Peyer's patch (tissue), 4 donors: Measurements from ENCODE around the gene PALMD.

Experiments
- CTCF ChIP-seq, 6 experiments: fragments of 450-650 bp in 4 of 6; fragments of 200-600 bp in 2 of 6; sonication (generic) in 1 of 6; IDR thresholded peaks; one replicate each; pipeline ENCODE4 v1.5.1; 2017 to 2019; ENCODE audit warnings: antibody characterized with exemption in 6 of 6, mild to moderate bottlenecking in 3 of 6, moderate library complexity in 1 of 6
- POLR2A ChIP-seq, 2 donors: fragments of 450-650 bp; IDR thresholded peaks; one replicate each; pipeline ENCODE4 v1.5.1; 2017; ENCODE audit warnings: antibody characterized with exemption in 2 of 2, mild to moderate bottlenecking in 2 of 2, moderate library complexity in 2 of 2

- no peak for TF ChIP-seq POLR2A (IDR thresholded peaks at IDR 0.05)
- TF ChIP-seq CTCF (IDR thresholded peaks at IDR 0.05), result no peak
These were observed 80.1 kb downstream of the PALMD start for GRCh38 chr1:99725996-99726395.
